WTC11 (cell line): ENCODE results near the gene CPTP. TPM values are rescaled to one million over a fixed set of nuclear protein-coding genes. Genes with fewer than 3 reads are reported as not detected.

Experiments
- ATAC-seq: fragments of 200-7000 bp; cut with Tn5 transposase; 2 replicates; pipeline ENCODE4 v1.10.0; 2021; ENCODE audit warnings: mild to moderate bottlenecking, moderate library complexity
- CTCF ChIA-PET: fragments of 300-600 bp; sonication (Branson Sonifier 250); formaldehyde crosslinking; loops from one replicate; lab custom pipeline; 2021; ENCODE audit warnings: antibody characterized with exemption; lab: Charles Lee
- POLR2A ChIA-PET: fragments of 350-600 bp; sonication (Branson Sonifier 250); formaldehyde crosslinking; loops from one replicate; lab custom pipeline; 2021; ENCODE audit warnings: antibody characterized with exemption; lab: Charles Lee
- DNase-seq: peaks from one replicate; pipeline ENCODE4 v3.0.0; 2021; ENCODE audit warnings: low spot score
- H3K27ac Mint-ChIP-seq: 2 replicates; pipeline ENCODE4 v1.8.0; 2021; ENCODE audit warnings: mixed read lengths
- H3K27me3 Mint-ChIP-seq: 2 replicates; pipeline ENCODE4 v1.8.0; 2021; ENCODE audit warnings: low read depth, mild to moderate bottlenecking, moderate library complexity, mixed read lengths
- H3K36me3 Mint-ChIP-seq: 2 replicates; pipeline ENCODE4 v1.8.0; 2021; ENCODE audit warnings: mixed read lengths
- H3K4me1 Mint-ChIP-seq: 2 replicates; pipeline ENCODE4 v1.8.0; 2022; ENCODE audit warnings: mixed read lengths
- H3K4me3 Mint-ChIP-seq: 2 replicates; pipeline ENCODE4 v1.8.0; 2021; ENCODE audit warnings: mild to moderate bottlenecking, moderate library complexity, mixed read lengths
- H3K9me3 Mint-ChIP-seq: 2 replicates; pipeline ENCODE4 v1.8.0; 2021; ENCODE audit warnings: mixed read lengths
- FOXP1 ChIP-seq: sonication (generic); formaldehyde crosslinking; IDR thresholded peaks from 2 replicates; pipeline ENCODE4 v1.8.0; 2022; ENCODE audit warnings: missing genetic modification reagents, mild to moderate bottlenecking, moderate library complexity, borderline replicate concordance
- GABPB1 ChIP-seq: sonication (generic); formaldehyde crosslinking; IDR thresholded peaks from 2 replicates; pipeline ENCODE4 v1.8.1; 2023; ENCODE audit warnings: mild to moderate bottlenecking, missing genetic modification reagents
- HMGA2 ChIP-seq: fragments of 250-450 bp; sonication (Bioruptor Pico); IDR thresholded peaks from 2 replicates; pipeline ENCODE4 v1.4.0; 2021; ENCODE audit warnings: mild to moderate bottlenecking, moderate library complexity
- JAZF1 ChIP-seq: fragments of 250-450 bp; sonication (Bioruptor Pico); IDR thresholded peaks from 2 replicates; pipeline ENCODE4 v1.9.0; 2021; ENCODE audit warnings: moderate library complexity, mild to moderate bottlenecking, inconsistent platforms
- NFATC4 ChIP-seq: fragments of 250-450 bp; sonication (Bioruptor Pico); IDR thresholded peaks from 2 replicates; pipeline ENCODE4 v1.9.0; 2021; ENCODE audit warnings: mild to moderate bottlenecking
- NFYB ChIP-seq: sonication (generic); formaldehyde crosslinking; conservative IDR thresholded peaks from 2 replicates; pipeline ENCODE4 v1.8.0; 2022; ENCODE audit warnings: low read depth, missing genetic modification reagents
- RORB ChIP-seq: fragments of 250-450 bp; sonication (Bioruptor Pico); IDR thresholded peaks from 2 replicates; pipeline ENCODE4 v1.9.0; 2021; ENCODE audit warnings: mild to moderate bottlenecking
- ZNF396 ChIP-seq: fragments of 250-450 bp; sonication (Bioruptor Pico); IDR thresholded peaks from 2 replicates; pipeline ENCODE4 v1.8.0; 2021; ENCODE audit warnings: mild to moderate bottlenecking, moderate library complexity, borderline replicate concordance
- ZNF423 ChIP-seq: fragments of 250-450 bp; sonication (Bioruptor Pico); IDR thresholded peaks from 2 replicates; pipeline ENCODE4 v2.1.2; 2022; ENCODE audit warnings: mild to moderate bottlenecking, moderate library complexity
- total RNA-seq: library from RNA; stranded (reverse); gene quantifications from 3 replicates; pipeline ENCODE4 v1.2.3, GENCODE V29; 2021
- TF ChIP-seq, protein P1 (sequence below): sonication (generic); formaldehyde crosslinking; IDR thresholded peaks from 2 replicates; pipeline ENCODE4 v1.8.0; 2023; ENCODE audit warnings: missing genetic modification reagents
- TF ChIP-seq, protein P2 (sequence below): sonication (generic); formaldehyde crosslinking; IDR thresholded peaks from 2 replicates; pipeline ENCODE4 v1.8.0; 2022; ENCODE audit warnings: missing genetic modification reagents
- TF ChIP-seq, protein P3 (sequence below): sonication (generic); formaldehyde crosslinking; IDR thresholded peaks from 2 replicates; pipeline ENCODE4 v1.8.1; 2023; ENCODE audit warnings: mild to moderate bottlenecking, missing genetic modification reagents, moderate library complexity
- TF ChIP-seq, protein P4 (sequence below): sonication (generic); formaldehyde crosslinking; IDR thresholded peaks from 2 replicates; pipeline ENCODE4 v1.8.1; 2022; ENCODE audit warnings: missing genetic modification reagents, borderline replicate concordance
- TF ChIP-seq, protein P5 (sequence below): fragments of 250-450 bp; sonication (Bioruptor Pico); IDR thresholded peaks from 2 replicates; pipeline ENCODE4 v2.1.2; 2022; ENCODE audit warnings: mild to moderate bottlenecking, moderate library complexity
- TF ChIP-seq, protein P6 (sequence below): sonication (generic); formaldehyde crosslinking; IDR thresholded peaks from 2 replicates; pipeline ENCODE4 v1.8.1; 2023; ENCODE audit warnings: mild to moderate bottlenecking, missing genetic modification reagents, moderate library complexity
- TF ChIP-seq, protein P7 (sequence below): sonication (generic); formaldehyde crosslinking; IDR thresholded peaks from 2 replicates; pipeline ENCODE4 v1.8.0; 2022; ENCODE audit warnings: mild to moderate bottlenecking, missing genetic modification reagents
- TF ChIP-seq, protein P8 (sequence below): fragments of 200-600 bp; IDR thresholded peaks from 2 replicates; pipeline ENCODE4 v1.8.0; 2022; ENCODE audit warnings: antibody characterized with exemption

Gene CPTP
- total RNA-seq, 1 experiment from 2014 or later, result 14.4 TPM

DNA sequence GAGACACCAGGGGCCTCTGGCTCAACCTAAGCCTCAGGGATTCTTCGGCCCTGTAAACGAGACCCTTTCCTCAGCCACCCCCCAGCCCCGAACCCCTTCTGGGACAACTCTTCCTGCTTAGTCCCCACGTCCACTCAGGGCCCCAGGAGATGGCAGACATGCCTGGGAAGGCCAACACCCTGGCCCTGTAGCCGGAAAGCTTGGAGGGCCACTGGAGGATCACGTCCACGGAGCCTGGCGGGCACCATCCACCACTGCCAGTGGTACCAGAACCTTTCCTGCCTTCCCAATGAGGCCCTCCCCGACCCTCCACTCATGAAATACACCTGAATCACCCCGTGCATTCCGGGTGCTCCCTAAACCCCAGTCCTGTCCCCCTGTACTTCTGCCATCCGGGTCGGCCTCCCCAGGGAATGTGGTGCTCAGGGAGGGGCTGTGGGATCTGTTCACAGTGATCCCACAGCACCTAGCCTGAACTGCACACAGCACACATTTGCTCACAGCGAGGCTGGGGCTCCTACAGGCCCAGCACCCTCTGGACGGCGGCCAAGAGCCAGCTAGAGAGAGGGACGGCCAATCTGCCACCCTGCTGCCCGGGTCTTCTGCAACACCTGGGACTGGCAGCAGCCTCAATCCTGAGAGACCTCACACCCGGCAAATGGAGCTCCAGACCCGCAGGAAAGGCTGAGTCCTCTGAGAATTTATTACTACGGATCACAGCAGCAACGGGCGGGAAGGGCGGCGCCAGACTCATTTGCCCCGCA, 48.6 kb downstream of the CPTP start:
- no peak for ATAC-seq

DNA sequence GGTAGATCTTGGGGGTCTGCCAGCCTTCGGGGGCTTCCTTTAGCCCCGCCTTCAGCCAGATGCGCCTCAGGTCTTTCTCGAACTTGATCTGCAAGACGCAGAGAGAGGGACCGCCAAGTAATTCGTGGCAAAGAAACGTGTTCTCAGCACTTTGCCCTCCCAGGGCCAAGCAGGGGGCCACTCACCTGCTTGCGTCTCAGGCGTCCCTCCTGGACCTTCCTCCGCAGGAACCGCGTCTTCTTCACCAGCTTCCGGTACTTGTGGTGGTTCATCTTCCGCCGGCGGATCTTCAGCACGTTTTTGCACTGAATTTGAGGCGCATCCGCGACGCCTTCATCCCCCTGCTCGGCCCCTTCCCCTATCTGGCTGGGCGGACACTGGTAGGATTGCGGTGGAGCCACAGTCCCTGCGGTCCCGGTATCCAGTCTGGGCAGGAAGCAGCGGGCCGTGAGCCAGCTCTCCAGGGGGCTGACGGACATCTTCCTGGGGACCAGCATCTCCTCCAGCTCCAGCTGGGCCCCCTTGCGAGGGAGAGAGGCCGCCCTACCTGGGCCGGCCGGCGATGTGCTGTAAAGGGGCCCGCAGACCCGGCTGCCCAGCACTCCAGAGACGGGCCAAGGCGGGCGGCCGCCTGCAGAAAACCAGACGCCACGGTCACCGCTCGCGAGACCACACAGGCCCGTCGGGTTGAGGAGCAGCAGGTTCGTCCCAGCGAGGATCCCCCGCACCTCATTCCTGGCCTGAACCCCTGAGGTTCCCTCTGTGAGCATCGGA, 49.4 kb downstream of the CPTP start:
- Mint-ChIP-seq H3K4me3 (peak overlapping the region; percentile 82), H3K4me1 (peaks cover 3% of the 10 kb centered on the region; the same call in 1 of the 2 replicates), H3K9me3 (no peaks in the 10 kb centered on the region), H3K27me3 (peaks cover 4% of the 10 kb centered on the region; the same call in 1 of the 2 replicates), H3K36me3 (peaks cover 8% of the 10 kb centered on the region; the same call in 1 of the 2 replicates), H3K27ac (no peak overlapping the region; the same call in 1 of the 2 replicates)
- no peak for DNase-seq
- ChIA-PET CTCF (interaction anchor here (0.9 to 1.5 kb wide), 3 partner anchors 25 to 132 kb away, joined by 3 to 5 read pairs (median 3); partner anchors contain the start of gene CCNL2), POLR2A (interaction anchor here (2.1 kb wide), 1 partner anchor 26 kb away, joined by 12 read pairs; the partner anchor contains the start of gene CCNL2)
- ATAC-seq, result no peak
- TF ChIP-seq GABPB1 (CRISPR knock-in tag), result no peak
- TF ChIP-seq, protein P1, sequence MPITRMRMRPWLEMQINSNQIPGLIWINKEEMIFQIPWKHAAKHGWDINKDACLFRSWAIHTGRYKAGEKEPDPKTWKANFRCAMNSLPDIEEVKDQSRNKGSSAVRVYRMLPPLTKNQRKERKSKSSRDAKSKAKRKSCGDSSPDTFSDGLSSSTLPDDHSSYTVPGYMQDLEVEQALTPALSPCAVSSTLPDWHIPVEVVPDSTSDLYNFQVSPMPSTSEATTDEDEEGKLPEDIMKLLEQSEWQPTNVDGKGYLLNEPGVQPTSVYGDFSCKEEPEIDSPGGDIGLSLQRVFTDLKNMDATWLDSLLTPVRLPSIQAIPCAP (CRISPR knock-in tag), result no peak
- TF ChIP-seq HMGA2 (CRISPR knock-in tag), result no peak
- TF ChIP-seq, protein P2, sequence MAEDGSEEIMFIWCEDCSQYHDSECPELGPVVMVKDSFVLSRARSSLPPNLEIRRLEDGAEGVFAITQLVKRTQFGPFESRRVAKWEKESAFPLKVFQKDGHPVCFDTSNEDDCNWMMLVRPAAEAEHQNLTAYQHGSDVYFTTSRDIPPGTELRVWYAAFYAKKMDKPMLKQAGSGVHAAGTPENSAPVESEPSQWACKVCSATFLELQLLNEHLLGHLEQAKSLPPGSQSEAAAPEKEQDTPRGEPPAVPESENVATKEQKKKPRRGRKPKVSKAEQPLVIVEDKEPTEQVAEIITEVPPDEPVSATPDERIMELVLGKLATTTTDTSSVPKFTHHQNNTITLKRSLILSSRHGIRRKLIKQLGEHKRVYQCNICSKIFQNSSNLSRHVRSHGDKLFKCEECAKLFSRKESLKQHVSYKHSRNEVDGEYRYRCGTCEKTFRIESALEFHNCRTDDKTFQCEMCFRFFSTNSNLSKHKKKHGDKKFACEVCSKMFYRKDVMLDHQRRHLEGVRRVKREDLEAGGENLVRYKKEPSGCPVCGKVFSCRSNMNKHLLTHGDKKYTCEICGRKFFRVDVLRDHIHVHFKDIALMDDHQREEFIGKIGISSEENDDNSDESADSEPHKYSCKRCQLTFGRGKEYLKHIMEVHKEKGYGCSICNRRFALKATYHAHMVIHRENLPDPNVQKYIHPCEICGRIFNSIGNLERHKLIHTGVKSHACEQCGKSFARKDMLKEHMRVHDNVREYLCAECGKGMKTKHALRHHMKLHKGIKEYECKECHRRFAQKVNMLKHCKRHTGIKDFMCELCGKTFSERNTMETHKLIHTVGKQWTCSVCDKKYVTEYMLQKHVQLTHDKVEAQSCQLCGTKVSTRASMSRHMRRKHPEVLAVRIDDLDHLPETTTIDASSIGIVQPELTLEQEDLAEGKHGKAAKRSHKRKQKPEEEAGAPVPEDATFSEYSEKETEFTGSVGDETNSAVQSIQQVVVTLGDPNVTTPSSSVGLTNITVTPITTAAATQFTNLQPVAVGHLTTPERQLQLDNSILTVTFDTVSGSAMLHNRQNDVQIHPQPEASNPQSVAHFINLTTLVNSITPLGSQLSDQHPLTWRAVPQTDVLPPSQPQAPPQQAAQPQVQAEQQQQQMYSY (CRISPR knock-in tag), result no peak
- no peak for TF ChIP-seq NFATC4
- TF ChIP-seq, protein P3, sequence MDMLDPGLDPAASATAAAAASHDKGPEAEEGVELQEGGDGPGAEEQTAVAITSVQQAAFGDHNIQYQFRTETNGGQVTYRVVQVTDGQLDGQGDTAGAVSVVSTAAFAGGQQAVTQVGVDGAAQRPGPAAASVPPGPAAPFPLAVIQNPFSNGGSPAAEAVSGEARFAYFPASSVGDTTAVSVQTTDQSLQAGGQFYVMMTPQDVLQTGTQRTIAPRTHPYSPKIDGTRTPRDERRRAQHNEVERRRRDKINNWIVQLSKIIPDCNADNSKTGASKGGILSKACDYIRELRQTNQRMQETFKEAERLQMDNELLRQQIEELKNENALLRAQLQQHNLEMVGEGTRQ (CRISPR knock-in tag), result no peak
- no peak for TF ChIP-seq ZNF423 (CRISPR knock-in tag)
- TF ChIP-seq, protein P4, sequence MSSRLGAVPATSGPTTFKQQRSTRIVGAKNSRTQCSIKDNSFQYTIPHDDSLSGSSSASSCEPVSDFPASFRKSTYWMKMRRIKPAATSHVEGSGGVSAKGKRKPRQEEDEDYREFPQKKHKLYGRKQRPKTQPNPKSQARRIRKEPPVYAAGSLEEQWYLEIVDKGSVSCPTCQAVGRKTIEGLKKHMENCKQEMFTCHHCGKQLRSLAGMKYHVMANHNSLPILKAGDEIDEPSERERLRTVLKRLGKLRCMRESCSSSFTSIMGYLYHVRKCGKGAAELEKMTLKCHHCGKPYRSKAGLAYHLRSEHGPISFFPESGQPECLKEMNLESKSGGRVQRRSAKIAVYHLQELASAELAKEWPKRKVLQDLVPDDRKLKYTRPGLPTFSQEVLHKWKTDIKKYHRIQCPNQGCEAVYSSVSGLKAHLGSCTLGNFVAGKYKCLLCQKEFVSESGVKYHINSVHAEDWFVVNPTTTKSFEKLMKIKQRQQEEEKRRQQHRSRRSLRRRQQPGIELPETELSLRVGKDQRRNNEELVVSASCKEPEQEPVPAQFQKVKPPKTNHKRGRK (CRISPR knock-in tag), result no peak
- no peak for TF ChIP-seq RORB (CRISPR knock-in tag)
- TF ChIP-seq, protein P5, sequence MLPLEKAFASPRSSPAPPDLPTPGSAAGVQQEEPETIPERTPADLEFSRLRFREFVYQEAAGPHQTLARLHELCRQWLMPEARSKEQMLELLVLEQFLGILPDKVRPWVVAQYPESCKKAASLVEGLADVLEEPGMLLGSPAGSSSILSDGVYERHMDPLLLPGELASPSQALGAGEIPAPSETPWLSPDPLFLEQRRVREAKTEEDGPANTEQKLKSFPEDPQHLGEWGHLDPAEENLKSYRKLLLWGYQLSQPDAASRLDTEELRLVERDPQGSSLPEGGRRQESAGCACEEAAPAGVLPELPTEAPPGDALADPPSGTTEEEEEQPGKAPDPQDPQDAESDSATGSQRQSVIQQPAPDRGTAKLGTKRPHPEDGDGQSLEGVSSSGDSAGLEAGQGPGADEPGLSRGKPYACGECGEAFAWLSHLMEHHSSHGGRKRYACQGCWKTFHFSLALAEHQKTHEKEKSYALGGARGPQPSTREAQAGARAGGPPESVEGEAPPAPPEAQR (CRISPR knock-in tag), result no peak
- no peak for TF ChIP-seq FOXP1 (CRISPR knock-in tag)
- TF ChIP-seq, protein P6, sequence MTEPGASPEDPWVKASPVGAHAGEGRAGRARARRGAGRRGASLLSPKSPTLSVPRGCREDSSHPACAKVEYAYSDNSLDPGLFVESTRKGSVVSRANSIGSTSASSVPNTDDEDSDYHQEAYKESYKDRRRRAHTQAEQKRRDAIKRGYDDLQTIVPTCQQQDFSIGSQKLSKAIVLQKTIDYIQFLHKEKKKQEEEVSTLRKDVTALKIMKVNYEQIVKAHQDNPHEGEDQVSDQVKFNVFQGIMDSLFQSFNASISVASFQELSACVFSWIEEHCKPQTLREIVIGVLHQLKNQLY (CRISPR knock-in tag), result no peak
- TF ChIP-seq, protein P7, sequence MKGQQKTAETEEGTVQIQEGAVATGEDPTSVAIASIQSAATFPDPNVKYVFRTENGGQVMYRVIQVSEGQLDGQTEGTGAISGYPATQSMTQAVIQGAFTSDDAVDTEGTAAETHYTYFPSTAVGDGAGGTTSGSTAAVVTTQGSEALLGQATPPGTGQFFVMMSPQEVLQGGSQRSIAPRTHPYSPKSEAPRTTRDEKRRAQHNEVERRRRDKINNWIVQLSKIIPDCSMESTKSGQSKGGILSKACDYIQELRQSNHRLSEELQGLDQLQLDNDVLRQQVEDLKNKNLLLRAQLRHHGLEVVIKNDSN (CRISPR knock-in tag), result no peak
- no peak for TF ChIP-seq NFYB

More for the DNA sequence above, 48.6 kb downstream of the CPTP start:
- CTCF ChIA-PET, result interaction anchor here (0.9 to 2.0 kb wide), 4 partner anchors 21 to 132 kb away, joined by 3 to 10 read pairs (median 3); partner anchors contain the start of gene CCNL2
- POLR2A ChIA-PET, result interaction anchor here (0.6 kb wide), 1 partner anchor 70 kb away, joined by 3 read pairs; no protein-coding TSS in a partner anchor
- Mint-ChIP-seq H3K9me3 (no peaks in the 10 kb centered on the region), H3K36me3 (peaks cover 8% of the 10 kb centered on the region; the same call in 1 of the 2 replicates), H3K4me3 (peak overlapping the region; percentile 82), H3K4me1 (peaks cover 3% of the 10 kb centered on the region; the same call in 1 of the 2 replicates), H3K27me3 (peaks cover 5% of the 10 kb centered on the region; the same call in 1 of the 2 replicates), H3K27ac (no peak overlapping the region; the same call in 1 of the 2 replicates)
- no peak for DNase-seq
- TF ChIP-seq, protein P3 (CRISPR knock-in tag), result no peak
- TF ChIP-seq, protein P8, sequence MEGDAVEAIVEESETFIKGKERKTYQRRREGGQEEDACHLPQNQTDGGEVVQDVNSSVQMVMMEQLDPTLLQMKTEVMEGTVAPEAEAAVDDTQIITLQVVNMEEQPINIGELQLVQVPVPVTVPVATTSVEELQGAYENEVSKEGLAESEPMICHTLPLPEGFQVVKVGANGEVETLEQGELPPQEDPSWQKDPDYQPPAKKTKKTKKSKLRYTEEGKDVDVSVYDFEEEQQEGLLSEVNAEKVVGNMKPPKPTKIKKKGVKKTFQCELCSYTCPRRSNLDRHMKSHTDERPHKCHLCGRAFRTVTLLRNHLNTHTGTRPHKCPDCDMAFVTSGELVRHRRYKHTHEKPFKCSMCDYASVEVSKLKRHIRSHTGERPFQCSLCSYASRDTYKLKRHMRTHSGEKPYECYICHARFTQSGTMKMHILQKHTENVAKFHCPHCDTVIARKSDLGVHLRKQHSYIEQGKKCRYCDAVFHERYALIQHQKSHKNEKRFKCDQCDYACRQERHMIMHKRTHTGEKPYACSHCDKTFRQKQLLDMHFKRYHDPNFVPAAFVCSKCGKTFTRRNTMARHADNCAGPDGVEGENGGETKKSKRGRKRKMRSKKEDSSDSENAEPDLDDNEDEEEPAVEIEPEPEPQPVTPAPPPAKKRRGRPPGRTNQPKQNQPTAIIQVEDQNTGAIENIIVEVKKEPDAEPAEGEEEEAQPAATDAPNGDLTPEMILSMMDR, result no peak
- TF ChIP-seq ZNF396 (CRISPR knock-in tag) (no peak), JAZF1 (no peak)
